HepG2 (cell line): ENCODE data around the gene MYH9. TPM values are rescaled to one million over a fixed set of nuclear protein-coding genes. Genes with fewer than 3 reads are reported as not detected.
A peak's percentile ranks its signal among the peaks of the same experiment; 100 is the strongest.

ENCODE experiments used
- ATAC-seq: fragments of 200-7000 bp; cut with Tn5 transposase; 3 replicates; pipeline ENCODE4 v1.9.1; 2020; ENCODE audit warnings: mild to moderate bottlenecking, moderate library complexity
- BruUV-seq: library from RNA; stranded (reverse); fragments of 400-500 nt; replicated peaks from 2 replicates; lab custom pipeline; 2021; lab: Mats Ljungman, UMichigan
- CTCF ChIA-PET: fragments of 300-600 bp; formaldehyde crosslinking; extraction: SDS; loops from one replicate; lab custom pipeline; 2021; ENCODE audit warnings: low total read pairs, inconsistent platforms, low intra/inter-chr PET ratio; lab: Yijun Ruan, JAX
- POLR2A ChIA-PET: fragments of 350-600 bp; sonication (Branson Sonifier 250); formaldehyde crosslinking; loops from one replicate; lab custom pipeline; 2020; ENCODE audit warnings: antibody characterized with exemption, inconsistent platforms; lab: Yijun Ruan, JAX
- DNase-seq: peaks from one replicate; pipeline ENCODE4 v3.0.0-alpha.2; 2015; ENCODE audit warnings: low spot score
- FAIRE-seq: peaks from 3 replicates; lab custom pipeline; 2011; peaks lifted over from hg19 to GRCh38; lab: Jason Lieb, UNC
- H2AFZ ChIP-seq: one replicate; pipeline ENCODE4 v1.6.1; 2011; ENCODE audit warnings: low read length, inconsistent platforms
- H3K27ac ChIP-seq: fragments of 300-600 bp; 3 replicates; pipeline ENCODE4 v1.8.0; 2011; ENCODE audit warnings: mixed run types, mild to moderate bottlenecking, mixed read lengths, low read length, inconsistent platforms; ENCODE audit not compliant: insufficient read depth; ENCODE audit errors: extremely low read length
- H3K27me3 ChIP-seq, 2 experiments: fragments of 200-600 bp in 1 of 2; 2 replicates in 1 of 2; 3 replicates in 1 of 2; pipeline versions ENCODE4 v1.6.0 to v1.8.0; 2011; ENCODE audit warnings: low read length in 2 of 2, mild to moderate bottlenecking in 2 of 2, moderate library complexity in 2 of 2, inconsistent platforms in 1 of 2; ENCODE audit not compliant: insufficient read depth in 2 of 2, control insufficient read depth in 1 of 2
- H3K36me3 ChIP-seq, 2 experiments: fragments of 200-600 bp in 1 of 2; replicated peaks in 1 of 2; 2 replicates in 1 of 2; 3 replicates in 1 of 2; pipeline versions ENCODE4 v1.5.1 to v1.8.0; 2011; ENCODE audit warnings: low read length in 2 of 2, inconsistent platforms in 1 of 2; ENCODE audit not compliant: insufficient read depth in 2 of 2, control insufficient read depth in 1 of 2
- H3K4me1 ChIP-seq: 2 replicates; pipeline ENCODE4 v1.5.1; 2012; ENCODE audit warnings: low read length, inconsistent platforms; ENCODE audit not compliant: insufficient read depth
- H3K4me2 ChIP-seq: 2 replicates; pipeline ENCODE4 v1.6.0; 2011; ENCODE audit warnings: low read depth, low read length, inconsistent platforms
- H3K4me3 ChIP-seq, 3 experiments: fragments of 200-600 bp in 1 of 3; sonication (generic), shearing (Covaris generic) in 1 of 3; replicated peaks in 1 of 3; 2 replicates each; pipeline ENCODE4 v1.5.1; 2011 to 2016; ENCODE audit warnings: low read length in 3 of 3, inconsistent platforms in 2 of 3, low read depth in 2 of 3, mild to moderate bottlenecking in 2 of 3, control low read depth in 1 of 3, mixed read lengths in 1 of 3; ENCODE audit not compliant: insufficient read depth in 1 of 3
- H3K79me2 ChIP-seq: one replicate; pipeline ENCODE4 v1.6.1; 2011; ENCODE audit warnings: low read length, inconsistent platforms; ENCODE audit not compliant: insufficient read depth
- H3K9ac ChIP-seq: 2 replicates; pipeline ENCODE4 v1.6.0; 2011; ENCODE audit warnings: mild to moderate bottlenecking, low read depth, low read length, inconsistent platforms; ENCODE audit not compliant: insufficient read depth
- H3K9me3 ChIP-seq: 2 replicates; pipeline ENCODE4 v1.5.1; 2012; ENCODE audit warnings: mild to moderate bottlenecking, low read length
- H4K20me1 ChIP-seq: 2 replicates; pipeline ENCODE4 v1.6.0; 2011; ENCODE audit warnings: inconsistent platforms, mild to moderate bottlenecking, low read length, moderate library complexity; ENCODE audit not compliant: insufficient read depth
- AGO2 ChIP-seq: fragments of 200-400 bp; formaldehyde crosslinking; optimal IDR thresholded peaks from 2 replicates; pipeline ENCODE3; 2017; ENCODE audit warnings: mild to moderate bottlenecking, low read depth, low read length, moderate library complexity
- ESRRA ChIP-seq: sonication (generic); formaldehyde crosslinking; IDR thresholded peaks from 2 replicates; pipeline ENCODE4 v1.5.1; 2020; ENCODE audit warnings: mild to moderate bottlenecking, low read depth, missing genetic modification reagents
- NR2C2 ChIP-seq: sonication (generic); formaldehyde crosslinking; IDR thresholded peaks from 2 replicates; pipeline ENCODE4 v1.4.0; 2020; ENCODE audit warnings: missing genetic modification reagents, mild to moderate bottlenecking, moderate library complexity, borderline replicate concordance
- SMYD3 ChIP-seq: sonication (generic); formaldehyde crosslinking; IDR thresholded peaks from 2 replicates; pipeline ENCODE4 v1.8.1; 2023; ENCODE audit warnings: mild to moderate bottlenecking, missing genetic modification reagents
- TP53 ChIP-seq: sonication (generic); formaldehyde crosslinking; conservative IDR thresholded peaks from 2 replicates; pipeline ENCODE4 v1.4.0; 2020; ENCODE audit warnings: missing genetic modification reagents
- ZFP41 ChIP-seq: sonication (generic); formaldehyde crosslinking; IDR thresholded peaks from 2 replicates; pipeline ENCODE4 v1.4.0; 2020; ENCODE audit warnings: mild to moderate bottlenecking, missing genetic modification reagents, borderline replicate concordance
- ZFP82 ChIP-seq: sonication (generic); formaldehyde crosslinking; IDR thresholded peaks from 2 replicates; pipeline ENCODE4 v1.5.1; 2020; ENCODE audit warnings: mild to moderate bottlenecking, missing genetic modification reagents, borderline replicate concordance
- ZNF124 ChIP-seq: sonication (generic); formaldehyde crosslinking; IDR thresholded peaks from 2 replicates; pipeline ENCODE4 v1.4.0; 2020; ENCODE audit warnings: missing genetic modification reagents
- WGBS: methylation state at CpG from one replicate; pipeline ENCODE4 v1.1.6; 2017; ENCODE audit warnings: low lambda C conversion rate; 5-methylcytosine and 5-hydroxymethylcytosine counted together
- in situ Hi-C: cut with HindIII; loops from 2 replicates; pipeline ENCODE4 v1.10.0; 2017; ENCODE audit warnings: low pct_unique_long_range_greater_than_20kb; ENCODE audit not compliant: extremely low pct_ligation_motif_present
- intact Hi-C: fragments of 100-400 bp; cut with micrococcal nuclease; formaldehyde crosslinking; loops from one replicate; pipeline ENCODE4 v1.10.0; 2022; ENCODE audit not compliant: unreplicated experiment
- polyA plus RNA-seq, 8 experiments: library from polyadenylated mRNA; depleted of rRNA in 3 of 8; stranded (reverse) in 7 of 8; unstranded in 1 of 8; fragments of >200 nt; fragmentation: Illumina TruSeq in 4 of 8; extraction: Trizol in 4 of 8; gene quantifications; 2 replicates each; pipeline versions ENCODE4 v1.2.1 to v1.2.3, GENCODE V29; 2011 to 2016; ENCODE audit warnings: low read depth in 4 of 8, missing spikeins in 1 of 8, mixed read lengths in 1 of 8; ENCODE audit not compliant: insufficient read depth in 1 of 8
- total RNA-seq, 5 experiments: library from RNA; depleted of rRNA; stranded (reverse); fragments of >200 nt; fragmentation: Illumina TruSeq; extraction: Trizol; gene quantifications; 2 replicates each; pipeline ENCODE4 v1.2.3, GENCODE V29; 2016; ENCODE audit warnings: low read depth in 1 of 5
- TF ChIP-seq, protein P1 (sequence below): sonication (generic); formaldehyde crosslinking; conservative IDR thresholded peaks from 2 replicates; pipeline ENCODE4 v1.4.0; 2020; ENCODE audit warnings: missing genetic modification reagents
- TF ChIP-seq, protein P2 (sequence below): sonication (generic); formaldehyde crosslinking; IDR thresholded peaks from 2 replicates; pipeline ENCODE4 v1.4.0; 2020; ENCODE audit warnings: mild to moderate bottlenecking, missing genetic modification reagents

Gene MYH9
- total and polyA plus RNA-seq, 2 of the 13 experiments (the other 11 are each of a cell fraction or from before 2014, with no cell fraction given), result 50.7 to 98.5 TPM

DNA sequence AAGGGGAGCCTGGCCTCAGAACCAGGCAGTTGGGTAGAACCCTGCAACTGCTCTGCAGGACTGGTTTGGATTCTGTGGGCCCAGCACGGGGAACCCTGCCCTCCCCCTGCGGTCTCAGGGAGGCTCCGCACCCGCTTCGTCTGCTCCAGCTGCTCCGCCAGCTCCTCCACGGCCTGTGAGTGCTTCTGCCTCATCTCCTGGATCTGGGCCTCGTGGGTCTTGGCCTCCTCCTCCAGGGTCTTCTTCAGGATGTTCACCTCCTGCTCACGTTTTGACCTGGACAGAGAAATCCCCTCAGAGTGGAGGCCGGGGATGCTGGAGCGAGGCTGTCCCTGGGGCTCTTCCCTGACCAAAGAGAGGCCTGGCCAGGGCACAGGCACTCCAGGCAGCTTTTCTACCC lies 93.0 kb downstream of the MYH9 start:
- FAIRE-seq, result no peak
- BruUV-seq, result no TSS peak
- no peaks in the 10 kb centered on the region for H3K27me3 ChIP-seq
- ChIA-PET CTCF (no interaction called here), POLR2A (no interaction called here)
- no peaks in the 10 kb centered on the region for H3K4me1 ChIP-seq
- H3K4me3 ChIP-seq, result no peak overlapping the region
- no peaks in the 10 kb centered on the region for H3K9me3 ChIP-seq
- WGBS, result 98% methylated on average over 11 of the region's 11 CpGs
- ATAC-seq, result no peak
- peaks cover 67 to 85% of the 10 kb centered on the region in 2 experiments for H3K36me3 ChIP-seq
- H3K4me2 ChIP-seq, result no peak overlapping the region
- intact Hi-C loops (no loop called here), in situ Hi-C loops (no loop called here)
- peak; percentile 18 for TF ChIP-seq AGO2
- no peak for TF ChIP-seq ESRRA (CRISPR knock-in tag)
- no peaks in the 10 kb centered on the region for H3K79me2 ChIP-seq
- no peak overlapping the region for H2AFZ ChIP-seq
- H3K27ac ChIP-seq, result no peak overlapping the region
- no peak for DNase-seq
- H4K20me1 ChIP-seq, result no peaks in the 10 kb centered on the region
- no peak overlapping the region for H3K9ac ChIP-seq

DNA sequence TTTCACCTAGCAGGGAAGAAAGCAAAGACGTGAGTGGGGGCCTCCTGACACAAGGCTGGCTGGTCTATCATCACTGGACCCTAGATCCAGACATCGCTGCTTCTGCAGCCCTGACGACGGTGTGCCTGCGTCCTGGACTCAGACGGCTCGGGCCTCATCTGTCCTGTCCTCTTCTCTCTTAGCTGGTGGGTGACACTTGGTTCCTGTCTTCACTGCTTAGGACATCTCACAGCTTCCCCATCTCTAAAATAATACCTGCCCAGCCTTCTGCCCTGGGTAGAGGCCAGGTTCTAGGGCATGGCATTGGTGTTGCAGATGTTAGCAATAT lies 93.5 kb downstream of the MYH9 start:
- no peak for ATAC-seq
- intact Hi-C loops, result no loop called here
- Histone ChIP-seq H2AFZ (no peak overlapping the region), H3K4me1 (no peaks in the 10 kb centered on the region), H3K9me3 (no peaks in the 10 kb centered on the region), H3K4me3 (no peak overlapping the region), H4K20me1 (no peaks in the 10 kb centered on the region), H3K36me3 (peaks cover 68 to 85% of the 10 kb centered on the region in 2 experiments), H3K27ac (no peak overlapping the region), H3K4me2 (no peak overlapping the region), H3K9ac (no peak overlapping the region), H3K79me2 (no peaks in the 10 kb centered on the region), H3K27me3 (no peaks in the 10 kb centered on the region)
- FAIRE-seq, result no peak
- no TSS peak for BruUV-seq
- ChIA-PET POLR2A (no interaction called here), CTCF (no interaction called here)
- WGBS, result 100% methylated on average over 7 of the region's 7 CpGs
- in situ Hi-C loops, result no loop called here
- DNase-seq, result no peak
- TF ChIP-seq ZFP41, result no peak
- TF ChIP-seq SMYD3 (CRISPR knock-in tag), result no peak
- no peak for TF ChIP-seq NR2C2 (CRISPR knock-in tag)
- TF ChIP-seq, protein P1, sequence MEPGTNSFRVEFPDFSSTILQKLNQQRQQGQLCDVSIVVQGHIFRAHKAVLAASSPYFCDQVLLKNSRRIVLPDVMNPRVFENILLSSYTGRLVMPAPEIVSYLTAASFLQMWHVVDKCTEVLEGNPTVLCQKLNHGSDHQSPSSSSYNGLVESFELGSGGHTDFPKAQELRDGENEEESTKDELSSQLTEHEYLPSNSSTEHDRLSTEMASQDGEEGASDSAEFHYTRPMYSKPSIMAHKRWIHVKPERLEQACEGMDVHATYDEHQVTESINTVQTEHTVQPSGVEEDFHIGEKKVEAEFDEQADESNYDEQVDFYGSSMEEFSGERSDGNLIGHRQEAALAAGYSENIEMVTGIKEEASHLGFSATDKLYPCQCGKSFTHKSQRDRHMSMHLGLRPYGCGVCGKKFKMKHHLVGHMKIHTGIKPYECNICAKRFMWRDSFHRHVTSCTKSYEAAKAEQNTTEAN, result no peak
- TF ChIP-seq, protein P2, sequence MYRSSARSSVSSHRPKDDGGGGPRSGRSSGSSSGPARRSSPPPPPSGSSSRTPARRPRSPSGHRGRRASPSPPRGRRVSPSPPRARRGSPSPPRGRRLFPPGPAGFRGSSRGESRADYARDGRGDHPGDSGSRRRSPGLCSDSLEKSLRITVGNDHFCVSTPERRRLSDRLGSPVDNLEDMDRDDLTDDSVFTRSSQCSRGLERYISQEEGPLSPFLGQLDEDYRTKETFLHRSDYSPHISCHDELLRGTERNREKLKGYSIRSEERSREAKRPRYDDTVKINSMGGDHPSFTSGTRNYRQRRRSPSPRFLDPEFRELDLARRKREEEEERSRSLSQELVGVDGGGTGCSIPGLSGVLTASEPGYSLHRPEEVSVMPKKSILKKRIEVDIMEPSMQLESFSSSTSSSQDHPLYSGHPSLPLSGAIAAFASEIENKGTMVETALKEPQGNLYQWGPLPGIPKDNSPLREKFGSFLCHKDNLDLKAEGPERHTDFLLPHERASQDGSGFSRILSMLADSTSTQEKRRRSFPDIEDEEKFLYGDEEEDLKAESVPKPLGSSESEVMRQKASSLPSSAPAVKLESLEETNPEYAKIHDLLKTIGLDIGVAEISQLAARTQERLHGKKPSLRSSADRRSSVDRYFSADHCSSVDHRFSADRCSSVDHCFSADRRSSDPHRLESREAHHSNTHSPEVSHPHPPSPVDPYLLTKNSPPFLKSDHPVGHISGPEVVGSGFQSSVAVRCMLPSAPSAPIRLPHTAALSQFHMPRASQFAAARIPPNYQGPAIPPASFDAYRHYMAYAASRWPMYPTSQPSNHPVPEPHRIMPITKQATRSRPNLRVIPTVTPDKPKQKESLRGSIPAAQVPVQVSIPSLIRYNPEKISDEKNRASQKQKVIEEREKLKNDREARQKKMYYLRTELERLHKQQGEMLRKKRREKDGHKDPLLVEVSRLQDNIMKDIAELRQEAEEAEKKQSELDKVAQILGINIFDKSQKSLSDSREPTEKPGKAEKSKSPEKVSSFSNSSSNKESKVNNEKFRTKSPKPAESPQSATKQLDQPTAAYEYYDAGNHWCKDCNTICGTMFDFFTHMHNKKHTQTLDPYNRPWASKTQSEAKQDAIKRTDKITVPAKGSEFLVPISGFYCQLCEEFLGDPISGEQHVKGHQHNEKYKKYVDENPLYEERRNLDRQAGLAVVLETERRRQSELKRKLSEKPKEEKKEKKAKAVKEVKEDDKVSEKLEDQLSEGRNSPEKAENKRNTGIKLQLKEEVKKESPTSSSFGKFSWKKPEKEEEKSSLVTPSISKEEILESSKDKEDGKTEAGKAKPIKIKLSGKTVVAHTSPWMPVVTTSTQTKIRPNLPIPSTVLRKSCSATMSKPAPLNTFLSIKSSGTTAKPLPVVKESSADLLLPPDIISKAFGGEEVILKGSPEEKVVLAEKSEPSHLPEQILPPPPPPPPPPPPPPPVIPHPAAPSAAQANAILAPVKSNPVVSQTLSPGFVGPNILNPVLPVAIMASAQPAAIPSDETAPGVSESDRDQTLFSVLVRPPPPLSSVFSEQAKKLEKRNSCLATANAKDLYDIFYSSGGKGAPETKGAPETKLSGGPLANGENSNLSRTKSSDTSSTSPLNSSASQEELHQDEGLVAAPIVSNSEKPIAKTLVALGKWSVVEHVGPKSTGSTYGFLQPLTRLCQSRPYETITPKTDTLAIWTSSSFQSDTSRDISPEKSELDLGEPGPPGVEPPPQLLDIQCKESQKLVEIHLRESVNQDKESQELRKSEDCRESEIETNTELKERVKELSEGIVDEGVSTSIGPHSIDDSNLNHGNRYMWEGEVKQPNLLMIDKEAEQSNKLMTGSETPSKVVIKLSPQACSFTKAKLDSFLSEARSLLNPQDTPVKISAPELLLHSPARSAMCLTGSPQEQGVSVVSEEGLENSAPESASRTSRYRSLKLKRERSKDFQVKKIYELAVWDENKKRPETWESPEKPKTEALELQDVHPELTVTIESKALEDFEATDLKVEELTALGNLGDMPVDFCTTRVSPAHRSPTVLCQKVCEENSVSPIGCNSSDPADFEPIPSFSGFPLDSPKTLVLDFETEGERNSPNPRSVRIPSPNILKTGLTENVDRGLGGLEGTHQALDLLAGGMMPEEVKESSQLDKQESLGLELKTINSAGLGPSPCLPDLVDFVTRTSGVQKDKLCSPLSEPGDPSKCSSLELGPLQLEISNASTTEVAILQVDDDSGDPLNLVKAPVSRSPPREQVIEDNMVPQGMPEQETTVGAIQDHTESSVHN, result no peak
- no peak for TF ChIP-seq TP53 (CRISPR knock-in tag)
- TF ChIP-seq ZNF124, result no peak
- no peak for TF ChIP-seq ZFP82 (CRISPR knock-in tag)
